GM20431 (cell line): ENCODE results near the gene SFPQ.
"Not testable (repeated sequence)": the region's sequence is repeated elsewhere in the genome, so short reads cannot be mapped to it uniquely, and the experiment has no call there.

ENCODE experiments used
- in situ Hi-C: fragments of 300-500 bp; cut with MseI, MboI; formaldehyde crosslinking; loops from one replicate; pipeline ENCODE4 v1.15.0; 2020; ENCODE audit warnings: low sequenced_read_pairs; ENCODE audit not compliant: unreplicated experiment

Gene SFPQ

DNA sequence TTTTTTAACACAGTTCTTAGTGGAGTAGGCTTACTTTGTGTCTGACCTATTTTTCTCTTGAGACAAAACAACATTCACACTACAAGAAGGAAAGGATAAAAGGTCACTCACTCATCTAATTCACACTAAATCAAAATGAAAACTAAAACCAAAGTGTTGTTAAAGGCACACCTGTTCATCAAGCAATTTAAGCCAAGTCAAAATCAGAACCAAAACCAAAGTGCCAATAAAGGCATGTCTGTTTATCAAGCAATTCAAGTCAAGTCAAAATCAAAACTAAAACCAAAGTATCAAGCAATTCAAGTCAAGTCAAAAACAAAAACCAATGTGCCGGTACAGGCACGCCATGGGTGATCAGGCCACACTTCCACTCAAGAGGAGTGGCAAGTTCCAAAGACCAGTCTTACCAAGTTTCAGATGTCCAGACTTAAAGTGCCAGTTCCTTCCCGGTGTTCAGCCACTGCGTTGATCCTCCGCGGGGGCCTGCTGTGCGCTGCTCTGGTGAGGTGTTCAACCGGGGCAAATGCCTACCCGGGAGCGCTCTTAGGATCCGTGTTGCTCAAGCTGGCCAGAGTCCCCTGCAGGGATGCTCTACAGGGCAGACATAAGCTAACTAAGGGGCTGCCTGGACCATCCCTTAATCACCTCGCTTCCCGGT, 46.9 kb downstream of the SFPQ start:
- in situ Hi-C loops, result not testable (repeated sequence)

DNA sequence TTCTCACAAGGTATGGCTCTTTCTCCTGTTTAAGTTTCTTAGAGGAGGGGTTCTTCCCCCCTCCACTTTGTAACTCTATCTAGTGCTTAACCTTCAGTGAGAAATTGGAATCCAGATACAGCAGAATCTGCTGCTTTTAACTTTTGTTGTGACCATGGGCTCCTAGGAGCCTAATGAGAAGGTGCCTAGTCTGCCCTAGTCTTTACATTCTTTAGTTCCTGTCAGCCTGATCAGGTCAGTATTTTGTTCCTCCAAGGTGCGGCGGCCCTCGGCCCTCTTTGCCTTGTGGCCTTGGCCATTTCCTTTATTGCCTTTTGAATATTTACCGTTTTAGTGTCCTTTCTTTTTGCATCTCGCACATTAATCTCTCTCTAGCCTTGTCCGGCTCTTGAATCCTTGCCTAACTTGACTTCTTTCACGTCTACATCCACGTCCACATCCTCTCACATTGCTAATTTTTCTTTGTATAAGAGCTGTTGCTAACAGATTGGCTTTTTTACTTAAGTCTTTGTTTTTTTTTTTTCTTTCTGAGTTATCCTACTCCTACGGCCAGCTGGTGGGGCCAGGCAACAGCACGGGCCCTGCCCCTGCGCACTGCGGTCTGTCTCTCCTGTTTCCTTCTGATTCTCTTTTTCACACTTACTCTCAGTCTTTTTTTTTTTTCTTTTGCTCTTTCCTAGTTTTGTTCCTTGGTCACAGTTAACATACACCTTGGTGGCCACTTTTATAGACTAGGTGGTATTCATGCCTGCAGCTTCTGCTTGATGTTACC, 49.0 kb downstream of the SFPQ start:
- in situ Hi-C loops, result no loop called here

DNA sequence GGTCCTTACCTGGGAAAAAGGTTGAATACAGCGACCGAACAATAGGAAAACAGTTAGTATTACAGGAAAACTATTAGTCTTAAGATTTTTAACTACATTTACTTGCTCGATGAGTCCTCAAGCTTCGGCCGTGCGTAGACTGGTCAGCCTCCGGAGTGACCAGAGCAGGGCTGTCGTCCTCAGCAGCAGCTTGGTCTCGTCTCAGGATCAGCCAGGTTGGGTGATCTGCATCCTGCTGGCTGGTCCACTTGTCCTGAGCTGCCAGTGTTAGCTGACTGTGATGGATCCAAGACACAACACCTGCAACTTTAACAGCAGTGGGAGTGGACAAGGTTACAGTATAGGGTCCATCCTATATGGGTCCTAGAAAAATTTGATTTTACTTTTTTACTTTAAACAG, 50.2 kb downstream of the SFPQ start:
- in situ Hi-C loops, result not testable (repeated sequence)

DNA sequence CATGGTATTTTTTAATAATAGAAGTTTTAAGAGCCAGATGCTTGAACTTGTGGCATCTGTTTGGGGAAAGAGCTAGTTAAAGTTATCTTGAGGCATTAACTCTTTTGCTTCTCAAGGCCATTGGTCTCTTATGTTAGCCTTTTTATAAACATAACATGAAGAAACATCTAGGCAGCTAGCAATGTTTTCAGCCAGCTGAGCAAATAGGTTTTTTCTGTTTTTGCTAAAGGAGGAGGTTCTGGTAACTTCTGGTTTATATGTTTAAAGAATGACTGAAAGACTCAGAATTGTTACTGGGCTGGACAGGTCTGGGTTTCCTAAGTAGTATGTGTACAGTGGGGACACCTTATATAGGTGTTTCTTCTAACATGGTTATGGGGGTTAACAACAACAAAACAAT, 50.7 kb downstream of the SFPQ start:
- in situ Hi-C loops, result not testable (repeated sequence)

DNA sequence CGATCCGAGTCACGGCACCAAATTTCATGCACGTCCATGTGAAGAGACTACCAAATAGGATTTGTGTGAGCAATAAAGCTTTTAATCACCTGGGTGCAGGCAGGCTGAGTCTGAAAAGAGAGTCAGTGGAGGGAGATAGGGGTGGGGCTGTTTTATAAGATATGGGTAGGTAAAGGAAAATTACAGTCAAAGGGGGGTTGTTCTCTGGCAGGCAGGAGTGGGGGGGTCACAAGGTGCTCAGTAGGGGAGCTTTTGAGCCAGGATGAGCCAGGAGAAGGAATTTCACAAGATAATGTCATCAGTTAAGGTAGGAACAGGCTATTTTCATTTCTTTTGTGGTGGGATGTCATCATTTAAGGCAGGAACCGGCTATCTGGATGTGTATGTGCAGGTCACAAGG, 55.4 kb downstream of the SFPQ start:
- in situ Hi-C loops, result not testable (repeated sequence)

DNA sequence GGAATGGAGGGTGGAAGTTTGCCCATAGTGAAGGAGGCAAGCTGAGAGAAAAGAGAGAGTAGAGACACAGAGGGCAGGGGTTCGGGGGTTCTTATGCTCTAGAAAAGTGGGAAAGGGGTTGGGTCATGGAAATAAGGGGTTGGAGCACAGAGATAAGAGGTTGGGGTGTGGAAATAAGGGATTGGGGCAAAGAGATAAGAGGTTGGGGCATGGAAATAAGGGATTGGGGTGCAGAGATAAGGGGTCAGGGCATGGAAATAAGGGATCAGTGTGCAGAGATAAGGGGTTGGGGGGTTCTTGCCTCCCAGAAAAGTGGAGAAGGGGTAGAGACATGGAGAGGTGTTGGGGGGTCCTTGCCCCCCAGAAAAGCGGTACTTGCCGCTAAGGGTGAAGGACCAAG, 56.2 kb downstream of the SFPQ start:
- in situ Hi-C loops, result no loop called here
